ENCODE data around the gene MRPS35. TPM values are rescaled to one million over a fixed set of nuclear protein-coding genes. Genes with fewer than 3 reads are reported as not detected.

Gene MRPS35
- total RNA-seq, 1 experiment from 2014 or later: 43.5 TPM

- CTCF ChIA-PET: no interaction called here
- H3K4me1 Mint-ChIP-seq: no peaks in the 10 kb centered on the region
- peaks cover 2% of the 10 kb centered on the region; the same call in 1 of the 2 replicates for H3K36me3 Mint-ChIP-seq
- POLR2A ChIA-PET: no interaction called here
- H3K27ac Mint-ChIP-seq: no peak overlapping the region
- DNase-seq (ENCODE audit: low spot score): no peak
- no peak overlapping the region for H3K4me3 Mint-ChIP-seq
- TF ChIP-seq SOX15 (CRISPR knock-in tag; IDR thresholded peaks at IDR 0.05) (no peak), NFE2L1 (CRISPR knock-in tag; IDR thresholded peaks at IDR 0.05) (no peak), ATF1 (CRISPR knock-in tag; IDR thresholded peaks at IDR 0.05) (no peak), MLX (CRISPR knock-in tag; IDR thresholded peaks at IDR 0.05) (no peak), ZSCAN18 (CRISPR knock-in tag; IDR thresholded peaks at IDR 0.05) (no peak), CDX4 (CRISPR knock-in tag; IDR thresholded peaks at IDR 0.05; ENCODE audit: borderline replicate concordance) (no peak), USF1 (CRISPR knock-in tag; IDR thresholded peaks at IDR 0.05) (no peak), ZNF425 (CRISPR knock-in tag; conservative IDR thresholded peaks at IDR 0.05) (no peak), PREB (CRISPR knock-in tag; IDR thresholded peaks at IDR 0.05; ENCODE audit: borderline replicate concordance) (no peak), E2F5 (CRISPR knock-in tag; IDR thresholded peaks at IDR 0.05) (no peak)
- no peak for ATAC-seq
- no peaks in the 10 kb centered on the region for H3K9me3 Mint-ChIP-seq
- no peaks in the 10 kb centered on the region for H3K27me3 Mint-ChIP-seq (ENCODE audit: low read depth)
Measured at GRCh38 chr12:27686147-27686546, 24.5 kb upstream of the MRPS35 start.

- TF ChIP-seq ESRRA (CRISPR knock-in tag; IDR thresholded peaks at IDR 0.05; ENCODE audit: borderline replicate concordance) (no peak), ATF6 (CRISPR knock-in tag; IDR thresholded peaks at IDR 0.05) (no peak), ZNF232 (CRISPR knock-in tag; IDR thresholded peaks at IDR 0.05) (no peak), ZNF416 (CRISPR knock-in tag; IDR thresholded peaks at IDR 0.05) (no peak)
- H3K4me3 Mint-ChIP-seq: no peak overlapping the region
- no peak overlapping the region for H3K27ac Mint-ChIP-seq
- ChIA-PET POLR2A (interaction anchor here (0.5 kb wide), 1 partner anchor 368 kb away, joined by 6 read pairs; no protein-coding TSS in a partner anchor), CTCF (no interaction called here)
- DNase-seq (ENCODE audit: low spot score) (no peak), ATAC-seq (no peak)
- no peaks in the 10 kb centered on the region for H3K27me3 Mint-ChIP-seq (ENCODE audit: low read depth)
- H3K4me1 Mint-ChIP-seq: no peaks in the 10 kb centered on the region
- H3K9me3 Mint-ChIP-seq: no peaks in the 10 kb centered on the region
- H3K36me3 Mint-ChIP-seq: 0 out of 2 replicates have a peak, but pooled peaks cover 2% of the 10 kb centered on the region
Measured at GRCh38 chr12:27688671-27689070, 22.0 kb upstream of the MRPS35 start.

All from WTC11 (cell line).